Right ventricle myocardium inferior (tissue), 1 donor: Measurements from ENCODE around the gene SVIP. TPM values are rescaled to one million over a fixed set of nuclear protein-coding genes. Genes with fewer than 3 reads are reported as not detected.
A peak's percentile ranks its signal among the peaks of the same experiment; 100 is the strongest.

Experiments used
- ATAC-seq: fragments of 200-7000 bp; cut with Tn5 transposase; one replicate; pipeline ENCODE4 v1.9.1; 2020; ENCODE audit warnings: mild to moderate bottlenecking, moderate library complexity
- DNase-seq: peaks from one replicate; pipeline ENCODE4 v3.0.0; 2021; ENCODE audit errors: missing footprints
- intact Hi-C: fragments of 100-400 bp; cut with DNase I; formaldehyde crosslinking; loops from one replicate; pipeline ENCODE4 v1.11.0; 2022
- long read RNA-seq: library from polyadenylated mRNA; unstranded; transcript quantifications from one replicate; pipeline ENCODE4 v2.0.0, GENCODE V29; 2021
- total RNA-seq: library from RNA; stranded (reverse); fragmentation: NEBNext Ultra II Directional; extraction: Animal tissue kit (Norgen Biotek cat#: 25700); gene quantifications from one replicate; pipeline ENCODE4 v1.2.1, GENCODE V29; 2021
- donor health status: DM: no; HTN: yes; CAD: no; lungs with severe emphysema.

The SVIP gene, protein sequence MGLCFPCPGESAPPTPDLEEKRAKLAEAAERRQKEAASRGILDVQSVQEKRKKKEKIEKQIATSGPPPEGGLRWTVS
- 24.9 TPM for total RNA-seq
- long read RNA-seq, full-length matches to known transcripts = 10 of 14 reads
- long read RNA-seq, partial matches to known transcripts = 2 of 14 reads
- long read RNA-seq, other reads (novel, unspliced or antisense) = 2 of 14 reads

DNA sequence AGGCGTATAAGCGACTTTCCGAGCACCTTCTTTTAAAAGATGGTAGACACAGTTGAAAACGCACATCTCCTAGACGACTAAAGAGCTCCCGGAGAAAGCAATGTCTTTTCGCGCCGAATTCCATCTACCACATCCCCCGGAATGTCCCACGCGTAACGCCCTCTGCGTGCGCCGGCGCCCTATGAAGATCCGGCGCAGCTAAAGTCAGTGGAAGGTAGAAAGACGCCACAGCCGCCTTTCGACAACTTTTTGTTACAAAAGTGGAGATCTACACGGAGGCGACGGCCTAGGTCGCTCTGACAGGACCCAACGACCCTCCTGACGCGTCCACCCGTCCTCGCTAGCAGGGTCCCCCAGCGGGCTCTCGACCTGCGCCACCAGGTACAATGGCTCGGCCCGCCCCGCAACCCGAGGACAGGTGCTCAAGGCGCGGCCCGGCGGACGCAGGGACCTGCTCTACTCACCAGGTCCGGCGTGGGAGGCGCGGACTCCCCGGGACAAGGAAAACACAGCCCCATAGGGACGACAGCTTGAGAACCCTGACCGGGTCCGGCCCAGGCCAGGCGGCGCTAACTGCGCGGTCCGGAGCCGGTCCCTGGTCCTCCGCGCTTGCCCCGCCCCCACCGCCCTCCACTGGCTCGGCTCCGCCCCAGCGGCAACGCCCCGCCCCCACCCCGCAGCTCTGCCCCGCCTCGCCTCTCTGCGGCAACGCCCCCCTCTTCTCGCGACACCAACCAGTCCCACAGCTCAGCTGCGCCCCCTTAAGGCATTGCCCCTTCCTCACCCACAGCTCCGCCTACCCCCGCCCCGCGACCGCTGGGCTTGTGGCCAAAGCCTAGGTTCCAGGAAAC, at the start of gene SVIP:
TSS of gene SVIP (minus strand) at position 571 of the 851 bp plus-strand sequence. CDS start at position 518, 53 bp downstream.
- ATAC-seq (peak; percentile 98), DNase-seq (peak; percentile 95)
- intact Hi-C loops = loop anchor here (5.0 kb wide), 1 partner anchor 202 kb away; the partner anchor contains the start of gene FANCF

- DNase-seq = no peak
- intact Hi-C loops = no loop called here
- ATAC-seq = no peak
Measured at GRCh38 chr11:22878604-22879003, 49.0 kb upstream of the SVIP start.

GRCh38 chr11:22878039-22878438, 48.4 kb upstream of the SVIP start:
- ATAC-seq (no peak), DNase-seq (no peak)
- intact Hi-C loops = no loop called here

DNA sequence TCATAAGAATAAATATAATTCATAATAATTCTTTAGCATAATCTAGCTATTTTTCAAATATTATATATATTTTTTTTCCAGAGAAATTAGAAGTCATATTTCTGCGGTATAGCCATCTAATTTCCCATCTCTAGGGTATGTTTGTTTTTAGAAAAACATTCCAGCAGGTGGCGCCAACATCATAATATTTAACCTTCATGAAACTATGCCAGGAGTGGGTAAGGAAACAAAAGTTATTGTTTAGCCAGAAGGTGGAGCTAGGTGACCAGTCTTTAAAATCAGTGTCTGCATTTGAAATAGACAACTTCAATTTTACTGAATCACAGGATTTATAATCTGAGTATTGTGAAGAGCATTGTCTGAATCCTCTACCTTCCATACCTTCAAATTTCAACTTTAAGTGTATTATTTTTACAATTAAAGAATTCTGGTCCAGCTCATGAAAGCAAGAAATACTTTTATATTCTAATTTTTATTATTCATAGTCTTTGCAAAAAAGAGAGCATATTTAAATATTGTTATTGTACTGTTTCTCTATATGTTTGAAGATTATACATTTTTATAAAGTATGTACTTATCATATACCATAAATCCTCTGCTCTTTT, 46.4 kb upstream of the SVIP start:
- no peak for ATAC-seq
- no peak for DNase-seq
- intact Hi-C loops = no loop called here

GRCh38 chr11:22869325-22869724, 39.7 kb upstream of the SVIP start:
- DNase-seq (no peak), ATAC-seq (no peak)
- intact Hi-C loops = no loop called here

GRCh38 chr11:22860241-22860640, 30.6 kb upstream of the SVIP start, which contains the start of gene CCDC179:
CCDC179 (minus strand) TSS chr11:22860474; CDS start chr11:22860421, 53 bp downstream.
- DNase-seq (peak; percentile 56), ATAC-seq (no peak)
- intact Hi-C loops = no loop called here

- ATAC-seq = no peak
- intact Hi-C loops = no loop called here
Measured at GRCh38 chr11:22859756-22860155, 30.2 kb upstream of the SVIP start.

GRCh38 chr11:22851477-22851876, 21.9 kb upstream of the SVIP start:
- no peak for ATAC-seq
- intact Hi-C loops = loop anchor here (5.0 kb wide), 1 partner anchor 1074 kb away; no protein-coding TSS in a partner anchor
- no peak for DNase-seq

More at GRCh38 chr11:22859756-22860155, 30.2 kb upstream of the SVIP start:
- DNase-seq = no peak

GRCh38 chr11:22846726-22847125, 17.1 kb upstream of the SVIP start:
- intact Hi-C loops = no loop called here
- DNase-seq = no peak
- no peak for ATAC-seq

GRCh38 chr11:22832315-22833015, 2.9 kb upstream of the SVIP start:
- intact Hi-C loops = no loop called here
- ATAC-seq (no peak), DNase-seq (no peak)

- intact Hi-C loops = no loop called here
- no peak for DNase-seq
- no peak for ATAC-seq
Measured at GRCh38 chr11:22830082-22830414, 447 bp upstream of the SVIP start.

DNA sequence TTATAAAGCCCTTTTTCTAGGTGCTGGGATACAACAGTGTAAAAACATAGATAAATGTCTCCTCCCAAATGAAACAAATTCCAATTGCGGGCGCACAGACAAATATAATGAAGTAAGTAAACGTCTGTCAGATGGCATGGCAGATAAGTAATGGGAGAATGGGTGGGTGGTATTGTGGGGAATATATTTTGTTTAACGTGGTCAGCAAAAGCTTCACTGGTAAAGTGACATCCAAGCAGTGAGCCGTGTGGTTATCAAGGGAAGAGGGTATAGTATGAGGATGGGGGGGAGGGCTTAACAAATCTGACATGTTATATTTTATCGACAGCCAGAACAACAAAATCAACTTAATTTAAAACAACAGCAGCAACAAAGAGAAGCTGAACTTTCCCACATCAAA, 1.2 kb downstream of the SVIP start:
- DNase-seq = no peak
- no peak for ATAC-seq
- intact Hi-C loops = loop anchor here (5.0 kb wide), 1 partner anchor 201 kb away; the partner anchor contains the start of gene FANCF

DNA sequence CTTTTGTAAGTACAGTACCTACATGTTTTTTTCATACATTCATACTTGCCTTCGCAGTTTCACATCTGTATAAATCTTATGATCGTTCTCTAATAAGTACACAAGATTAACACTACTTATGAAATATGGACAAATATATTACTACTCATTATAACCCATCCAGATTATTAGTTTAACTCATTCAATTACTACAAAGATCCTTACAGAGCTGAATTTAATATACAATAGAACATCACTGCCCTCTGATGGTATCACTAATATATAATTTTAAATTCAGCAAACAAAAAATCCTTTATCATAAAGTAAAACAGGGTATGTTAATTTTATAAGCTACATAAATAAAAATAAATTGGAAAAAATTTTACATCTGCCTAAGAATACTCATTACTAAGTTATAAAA, 7.4 kb downstream of the SVIP start:
- no peak for DNase-seq
- ATAC-seq = no peak
- intact Hi-C loops = no loop called here

- no peak for DNase-seq
- no peak for ATAC-seq
- intact Hi-C loops = no loop called here
Measured at GRCh38 chr11:22809893-22810292, 19.7 kb downstream of the SVIP start.

DNA sequence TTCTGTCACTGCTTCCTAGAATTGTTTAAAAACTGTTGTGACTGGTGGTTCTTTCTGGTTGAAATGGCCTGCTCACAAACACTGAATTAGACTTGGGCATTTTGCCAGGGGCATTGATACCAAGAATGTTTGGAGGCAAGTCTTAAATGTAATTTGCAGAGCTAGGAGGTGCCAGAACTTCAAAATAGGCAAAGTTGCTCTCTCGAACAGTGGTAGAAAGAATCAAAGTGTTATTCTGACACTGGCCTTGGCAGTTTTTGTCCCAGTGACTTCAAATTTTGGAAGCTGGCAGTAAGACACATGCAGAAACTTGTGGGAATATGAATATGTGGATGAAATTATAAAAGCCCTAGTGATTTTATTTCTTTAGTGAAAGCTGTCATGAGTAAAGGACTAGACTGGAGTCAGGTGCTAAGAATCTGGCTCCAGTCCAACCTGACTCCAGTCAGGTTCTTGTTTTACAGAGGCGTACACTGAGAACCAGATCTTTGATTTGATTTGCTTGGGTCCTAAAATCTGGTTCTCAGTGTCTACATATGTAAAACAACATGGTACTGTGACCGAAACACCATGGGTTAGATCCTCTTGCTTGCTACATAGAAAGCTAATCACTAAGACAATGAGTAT, 20.9 kb downstream of the SVIP start:
- intact Hi-C loops = no loop called here
- ATAC-seq (no peak), DNase-seq (no peak)

DNA sequence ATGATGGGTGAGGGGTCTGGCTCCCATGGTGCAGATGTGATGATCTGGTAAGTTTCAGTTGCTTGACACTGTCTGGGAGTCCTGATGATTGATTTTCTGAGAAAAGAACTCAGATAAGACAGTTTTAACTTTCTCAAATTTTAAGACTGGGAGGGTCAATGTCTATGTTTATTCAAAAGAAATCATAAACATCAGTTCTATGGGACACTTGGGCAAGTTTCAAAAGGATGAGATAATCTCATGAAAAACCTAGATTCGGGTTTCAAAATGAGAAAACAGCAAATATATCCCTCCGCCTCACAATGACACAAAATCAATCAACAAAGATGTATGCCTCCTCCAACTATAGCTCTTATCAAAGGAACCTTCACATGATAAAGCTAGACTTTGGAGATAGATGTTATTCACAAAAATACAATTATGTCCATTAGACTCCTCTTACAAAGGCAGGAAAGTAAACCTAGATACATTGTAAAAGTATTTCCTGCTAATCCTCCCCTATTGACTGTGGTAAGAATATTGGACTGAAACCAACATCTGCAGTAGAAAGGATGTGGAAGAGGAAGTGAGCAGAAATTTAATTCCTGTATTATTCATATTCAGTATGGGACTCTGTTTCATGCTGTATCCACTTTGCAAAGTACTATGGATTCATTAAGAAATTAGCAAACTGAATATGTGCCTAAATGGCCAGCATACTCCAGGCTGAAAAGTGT, 21.6 kb downstream of the SVIP start:
- intact Hi-C loops = no loop called here
- no peak for ATAC-seq
- DNase-seq = no peak

DNA sequence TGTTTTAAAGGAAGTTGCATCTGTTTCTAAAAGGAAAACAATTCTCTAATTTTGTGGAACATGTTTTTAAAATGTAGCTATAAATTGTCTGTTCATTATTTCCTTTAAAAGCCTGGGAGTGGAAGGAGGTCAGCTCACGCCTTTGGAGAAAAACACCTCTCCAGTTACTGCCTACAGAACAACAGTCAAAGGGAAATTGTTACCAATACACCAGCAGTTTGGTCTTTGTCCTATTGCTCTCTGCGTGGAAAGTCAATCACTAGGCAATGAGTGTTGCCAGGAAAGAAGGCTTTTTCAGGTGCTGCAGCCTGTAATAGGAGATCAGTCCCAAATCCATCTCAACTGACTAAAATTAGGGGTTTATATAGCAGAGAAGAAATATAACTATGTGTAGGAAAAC, 22.2 kb downstream of the SVIP start:
- no peak for DNase-seq
- no peak for ATAC-seq
- intact Hi-C loops = no loop called here

DNA sequence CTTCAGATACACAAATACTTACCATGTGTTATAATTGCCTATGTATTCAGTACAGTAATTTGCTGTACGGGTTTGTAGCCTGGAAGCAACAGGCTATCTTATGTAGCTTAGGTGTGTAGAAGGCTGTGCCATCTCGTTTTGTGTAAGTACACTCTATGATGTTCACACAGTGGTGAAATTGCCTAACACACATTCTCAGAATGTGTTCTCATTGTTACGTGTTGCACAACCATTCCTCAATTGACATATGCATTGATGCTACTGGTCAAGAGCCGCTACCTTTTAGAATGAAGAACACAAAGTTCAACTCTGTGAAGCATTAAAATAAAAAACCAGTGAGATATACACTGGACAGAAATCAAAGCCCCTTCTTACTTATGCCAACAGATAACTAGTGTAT, 26.7 kb downstream of the SVIP start:
- DNase-seq = no peak
- ATAC-seq = no peak
- intact Hi-C loops = no loop called here
